ENCODE measurements around the gene ZNF275. TPM values are rescaled to one million over a fixed set of nuclear protein-coding genes. Genes with fewer than 3 reads are reported as not detected.

ZNF275 gene
- total and polyA plus RNA-seq, 2 of the 4 experiments (the other 2 are of a cell fraction): 6.6 to 9.7 TPM

- no peak overlapping the region for H2AFZ ChIP-seq (replicated peaks; ENCODE audit: low read length, poor library complexity)
- in situ Hi-C loops (cut with MboI; ENCODE audit: low sequenced_read_pairs) (no loop called here), dilution Hi-C loops (cut with HindIII; ENCODE audit: low sequenced_read_pairs, unreplicated experiment) (no loop called here), intact Hi-C loops (cut with micrococcal nuclease) (no loop called here)
- no peak overlapping the region for H4K91ac ChIP-seq (ENCODE audit: insufficient read depth, low read depth, low read length)
- H2BK15ac ChIP-seq (ENCODE audit: low read depth, low read length): no peak overlapping the region
- H3K56ac ChIP-seq (ENCODE audit: extremely low read depth, insufficient read depth, low read length): no peak overlapping the region
- no peak overlapping the region for H2BK120ac ChIP-seq (ENCODE audit: low read depth, low read length)
- no peak overlapping the region for H3K27ac ChIP-seq (ENCODE audit: insufficient read depth, low read length)
- TF ChIP-seq NFE2L2 (IDR thresholded peaks at IDR 0.05; ENCODE audit: low read depth, low read length): no peak
- no peak for TF ChIP-seq BHLHE40 (IDR thresholded peaks at IDR 0.05; ENCODE audit: low read depth, low read length)
- no peak for TF ChIP-seq CHD1 (IDR thresholded peaks at IDR 0.05; ENCODE audit: low read depth, low read length)
- no peak for TF ChIP-seq SMC3 (IDR thresholded peaks at IDR 0.05; ENCODE audit: low read depth, low read length)
- no peak for TF ChIP-seq MXI1 (IDR thresholded peaks at IDR 0.05; ENCODE audit: borderline replicate concordance, low read depth, low read length)
- no peak for TF ChIP-seq MAFK (IDR thresholded peaks at IDR 0.05; ENCODE audit: low read depth, low read length)
- TF ChIP-seq MAZ (IDR thresholded peaks at IDR 0.05; ENCODE audit: borderline replicate concordance, low read depth, low read length): no peak
- no peak for TF ChIP-seq FOS (IDR thresholded peaks at IDR 0.05; ENCODE audit: low read depth, low read length)
- no peak for TF ChIP-seq POLR2A (IDR thresholded peaks at IDR 0.05; ENCODE audit: low read depth, low read length)
- no peak for TF ChIP-seq ELK1 (IDR thresholded peaks at IDR 0.05; ENCODE audit: borderline replicate concordance, low read depth, low read length)
- TF ChIP-seq RCOR1 (IDR thresholded peaks at IDR 0.05; ENCODE audit: insufficient replicate concordance, low read length): no peak
- no peaks in the 10 kb centered on the region for H3K79me1 ChIP-seq (ENCODE audit: low read depth in 1 of 2, low read length in 2 of 2)
- H3K14ac ChIP-seq (replicated peaks; ENCODE audit: low read depth, low read length): no peak overlapping the region
- H2AK9ac ChIP-seq (replicated peaks; ENCODE audit: low read depth, low read length, poor library complexity): no peak overlapping the region
- H3K4me3 ChIP-seq (ENCODE audit: insufficient read depth, low read depth, low read length): no peak overlapping the region
- H3K9ac ChIP-seq (ENCODE audit: low read depth, low read length): no peak overlapping the region
- no peaks in the 10 kb centered on the region for H3K36me3 ChIP-seq (ENCODE audit: control insufficient read depth, insufficient read depth, low read length)
- no CpG with 5 or more reads among the region's 3 CpGs for WGBS, 2 experiments (ENCODE audit: extremely low coverage in 2 of 2, insufficient read length in 1 of 2)
- H3K9me1 ChIP-seq (ENCODE audit: insufficient read depth, low read length): no peaks in the 10 kb centered on the region
- no peak overlapping the region for H4K5ac ChIP-seq (ENCODE audit: low read depth, low read length)
- no peaks in the 10 kb centered on the region for H4K20me1 ChIP-seq (ENCODE audit: insufficient read depth, low read length)
- ChIA-PET POLR2A (ENCODE audit: unreplicated experiment) (no interaction called here), CTCF (no interaction called here)
- H3K4me2 ChIP-seq (ENCODE audit: low read depth, low read length): no peak overlapping the region
- BruUV-seq (replicated peaks): no TSS peak
- H2AK5ac ChIP-seq (ENCODE audit: low read depth, low read length): no peak overlapping the region
- H3K23ac ChIP-seq (ENCODE audit: low read depth, low read length): no peak overlapping the region
- H2BK20ac ChIP-seq (ENCODE audit: low read depth, low read length): no peak overlapping the region
- no peak overlapping the region for H3K18ac ChIP-seq (ENCODE audit: low read depth, low read length)
- H3K9me3 ChIP-seq (ENCODE audit: control insufficient read depth, insufficient read depth, low read length): no peaks in the 10 kb centered on the region
- H3K27me3 ChIP-seq (ENCODE audit: control insufficient read depth, insufficient read depth, low read length): peaks cover 5% of the 10 kb centered on the region
- no peaks in the 10 kb centered on the region for H3K4me1 ChIP-seq (ENCODE audit: control insufficient read depth, insufficient read depth, low read length)
- ATAC-seq (ENCODE audit: low read depth): no peak
- DNase-seq: no peak
- no peak overlapping the region for H3K4ac ChIP-seq (ENCODE audit: low read depth, low read length)
- no peak overlapping the region for H2BK5ac ChIP-seq (ENCODE audit: low read depth, low read length, poor library complexity, severe bottlenecking)
- no peak overlapping the region for H4K8ac ChIP-seq (ENCODE audit: low read depth in 2 of 2, low read length in 2 of 2)
Measured at GRCh38 chrX:153305972-153306371, 28.0 kb upstream of the ZNF275 start.
